GM12872 (cell line): Measurements from ENCODE around the gene HSD17B14.

ENCODE experiments used
- CTCF ChIP-seq: IDR thresholded peaks from 3 replicates; pipeline ENCODE4 v1.5.1; 2011; ENCODE audit warnings: low read depth, mild to moderate bottlenecking, low read length, moderate library complexity; ENCODE audit not compliant: insufficient read depth

Gene HSD17B14

GRCh38 chr19:48874303-48875135 lies 38.2 kb upstream of the HSD17B14 start:
- no peak for TF ChIP-seq CTCF

GRCh38 chr19:48873476-48874302 lies 37.4 kb upstream of the HSD17B14 start:
- TF ChIP-seq CTCF: no peak

GRCh38 chr19:48872884-48873475 lies 36.7 kb upstream of the HSD17B14 start:
- TF ChIP-seq CTCF: no peak

- TF ChIP-seq CTCF: no peak
These were observed 36.0 kb upstream of the HSD17B14 start, which contains the start of gene PPP1R15A for GRCh38 chr19:48872182-48872883. TSS of gene PPP1R15A (plus strand) at chr19:48872421. CDS start at chr19:48873234, 813 bp downstream.

GRCh38 chr19:48870048-48870447 lies 33.8 kb upstream of the HSD17B14 start:
- no peak for TF ChIP-seq CTCF

GRCh38 chr19:48868114-48868886 lies 32.0 kb upstream of the HSD17B14 start, which contains the start of gene PLEKHA4:
TSS of gene PLEKHA4 (minus strand) at chr19:48868617. CDS start at chr19:48867620, 997 bp downstream.
- no peak for TF ChIP-seq CTCF
